GM12878 (cell line): Measurements from ENCODE around the gene SRRM3. TPM values are rescaled to one million over a fixed set of nuclear protein-coding genes. Genes with fewer than 3 reads are reported as not detected.

Experiments used
- ATAC-seq: fragments of 200-7000 bp; cut with Tn5 transposase; 3 replicates; pipeline ENCODE4 v1.9.1; 2020; ENCODE audit warnings: mild to moderate bottlenecking, moderate library complexity
- BruUV-seq: library from RNA; stranded (reverse); fragments of 400-500 nt; replicated peaks from 2 replicates; lab custom pipeline; 2021; lab: Mats Ljungman, UMichigan
- CTCF ChIA-PET: fragments of 300-600 bp; sonication (Branson Sonifier 250); formaldehyde crosslinking; extraction: SDS; loops from one replicate; lab custom pipeline; 2021; ENCODE audit warnings: inconsistent platforms; lab: Yijun Ruan, JAX
- POLR2A ChIA-PET: fragments of 350-600 bp; formaldehyde crosslinking; extraction: SDS; loops from one replicate; lab custom pipeline; 2021; ENCODE audit warnings: inconsistent platforms; lab: Charles Lee
- RAD21 ChIA-PET: fragments of 300-600 bp; sonication (Branson Sonifier 250); formaldehyde crosslinking; loops from one replicate; lab custom pipeline; 2023; ENCODE audit warnings: antibody characterized with exemption; ENCODE audit not compliant: unreplicated experiment; lab: Charles Lee
- SMC1A ChIA-PET: fragments of 300-600 bp; sonication (Branson Sonifier 250); formaldehyde crosslinking; loops from one replicate; lab custom pipeline; 2023; ENCODE audit not compliant: unreplicated experiment, uncharacterized antibody; lab: Charles Lee
- DNase-seq: peaks from one replicate; pipeline ENCODE4 v3.0.0-alpha.2; 2011; ENCODE audit warnings: low read depth, low spot score
- FAIRE-seq: peaks from 3 replicates; lab custom pipeline; 2011; peaks lifted over from hg19 to GRCh38; lab: Jason Lieb, UNC
- H2AFZ ChIP-seq: 2 replicates; pipeline ENCODE4 v1.6.0; 2011; ENCODE audit warnings: low read depth, low read length, control low read depth; ENCODE audit not compliant: control insufficient read depth
- H3K27ac ChIP-seq: 2 replicates; pipeline ENCODE4 v1.5.1; 2011; ENCODE audit warnings: control low read depth; ENCODE audit not compliant: control insufficient read depth, insufficient read depth
- H3K27me3 ChIP-seq, 2 experiments: replicated peaks in 1 of 2; 2 replicates each; pipeline versions ENCODE4 v1.6.0 to v1.6.1; 2011; ENCODE audit warnings: low read length in 1 of 2; ENCODE audit not compliant: control insufficient read depth in 2 of 2, insufficient read depth in 2 of 2
- H3K36me3 ChIP-seq, 2 experiments: 2 replicates each; pipeline ENCODE4 v1.5.1; 2011; ENCODE audit warnings: low read length in 1 of 2; ENCODE audit not compliant: control insufficient read depth in 2 of 2, insufficient read depth in 2 of 2
- H3K4me1 ChIP-seq: 2 replicates; pipeline ENCODE4 v1.6.1; 2011; ENCODE audit warnings: mild to moderate bottlenecking, low read length, moderate library complexity, mixed read lengths; ENCODE audit not compliant: control insufficient read depth, insufficient read depth
- H3K4me2 ChIP-seq: 2 replicates; pipeline ENCODE4 v1.6.0; 2011; ENCODE audit warnings: control low read depth; ENCODE audit not compliant: control insufficient read depth, insufficient read depth
- H3K4me3 ChIP-seq: fragments of 200-600 bp; sonication (generic); 2 replicates; pipeline ENCODE4 v1.5.1; 2016
- H3K79me2 ChIP-seq: 2 replicates; pipeline ENCODE4 v1.6.0; 2011; ENCODE audit warnings: low read length; ENCODE audit not compliant: control insufficient read depth, insufficient read depth
- H3K9ac ChIP-seq: 2 replicates; pipeline ENCODE4 v1.8.0; 2011; ENCODE audit warnings: low read length, control low read depth, mixed read lengths; ENCODE audit not compliant: control insufficient read depth, insufficient read depth
- H3K9me3 ChIP-seq: replicated peaks from 3 replicates; pipeline ENCODE4 v1.5.1; 2011; ENCODE audit warnings: mild to moderate bottlenecking, low read length; ENCODE audit not compliant: control insufficient read depth, insufficient read depth
- H4K20me1 ChIP-seq: 2 replicates; pipeline ENCODE4 v1.6.0; 2011; ENCODE audit not compliant: control insufficient read depth, insufficient read depth
- ATF2 ChIP-seq: IDR thresholded peaks from 2 replicates; pipeline ENCODE4 v1.6.1; 2012; ENCODE audit warnings: low read length, inconsistent platforms
- BACH1 ChIP-seq: fragments of 450-650 bp; IDR thresholded peaks from 2 replicates; pipeline ENCODE4 v1.6.1; 2017; ENCODE audit warnings: mild to moderate bottlenecking, borderline replicate concordance
- CBX3 ChIP-seq: fragments of 200-600 bp; sonication (generic); IDR thresholded peaks from 2 replicates; pipeline ENCODE4 v1.6.1; 2016; ENCODE audit warnings: low read depth, borderline replicate concordance
- E2F8 ChIP-seq: fragments of 450-650 bp; IDR thresholded peaks from 2 replicates; pipeline ENCODE4 v1.6.1; 2018; ENCODE audit warnings: mild to moderate bottlenecking, low read depth, moderate library complexity; ENCODE audit not compliant: partially characterized antibody
- HSF1 ChIP-seq: fragments of 150-350 bp; IDR thresholded peaks from 2 replicates; pipeline ENCODE4 v1.6.1; 2014; ENCODE audit warnings: mild to moderate bottlenecking, low read depth, low read length
- LARP7 ChIP-seq: fragments of 450-650 bp; IDR thresholded peaks from 2 replicates; pipeline ENCODE4 v1.6.1; 2017; ENCODE audit warnings: mild to moderate bottlenecking
- MLLT1 ChIP-seq: fragments of 450-650 bp; IDR thresholded peaks from 2 replicates; pipeline ENCODE4 v1.6.1; 2016; ENCODE audit warnings: mild to moderate bottlenecking
- RCOR1 ChIP-seq: conservative IDR thresholded peaks from 2 replicates; pipeline ENCODE4 v1.6.1; 2012; ENCODE audit warnings: low read depth, low read length, improper control_type of control experiment
- SPI1 ChIP-seq: IDR thresholded peaks from 2 replicates; pipeline ENCODE4 v1.6.1; 2011; ENCODE audit warnings: low read depth, mild to moderate bottlenecking, low read length, moderate library complexity, borderline replicate concordance; ENCODE audit not compliant: insufficient read depth
- ZNF24 ChIP-seq: fragments of 450-650 bp; IDR thresholded peaks from 2 replicates; pipeline ENCODE4 v1.6.1; 2017; ENCODE audit warnings: antibody characterized with exemption, mild to moderate bottlenecking
- ZNF687 ChIP-seq: fragments of 450-650 bp; IDR thresholded peaks from 2 replicates; pipeline ENCODE4 v1.6.1; 2017; ENCODE audit warnings: mild to moderate bottlenecking, moderate library complexity
- WGBS: methylation state at CpG from one replicate; pipeline ENCODE4 v1.1.6; 2016; ENCODE audit warnings: low lambda C conversion rate; ENCODE audit not compliant: insufficient replicate concordance, insufficient coverage; ENCODE audit errors: missing lambda C conversion rate; 5-methylcytosine and 5-hydroxymethylcytosine counted together
- in situ Hi-C: fragments of 300-500 bp; cut with MboI; formaldehyde crosslinking; loops from 9 replicates; pipeline ENCODE4 v1.14.3; 2018; ENCODE audit warnings: mixed read lengths
- intact Hi-C: fragments of 100-400 bp; cut with micrococcal nuclease; formaldehyde crosslinking; loops from one replicate; pipeline ENCODE4 v1.14.2; 2022; ENCODE audit not compliant: unreplicated experiment
- polyA plus RNA-seq, 11 experiments: library from polyadenylated mRNA; depleted of rRNA in 4 of 11; unstranded in 6 of 11; stranded (reverse) in 5 of 11; fragments of >200 nt; fragmentation: Nextera tagmentation in 4 of 11; fragmentation: Illumina TruSeq in 1 of 11; extraction: Ambion mirVana in 4 of 11; extraction: Trizol in 1 of 11; gene quantifications; 1 replicate in 1 of 11; 2 replicates in 10 of 11; pipeline versions ENCODE4 v1.2.1 to v1.2.3, GENCODE V29; 2011 to 2016; ENCODE audit warnings: inconsistent platforms in 2 of 11, missing spikeins in 2 of 11, low read depth in 1 of 11
- total RNA-seq, 4 experiments: library from RNA; depleted of rRNA in 3 of 4; stranded (reverse); fragments of >200 nt in 3 of 4; fragmentation: Illumina TruSeq in 1 of 4; extraction: Trizol in 1 of 4; gene quantifications; 2 replicates each; pipeline versions ENCODE4 v1.2.1 to v1.2.3, GENCODE V29; 2013 to 2021

SRRM3 gene
- total and polyA plus RNA-seq, 10 of the 15 experiments (the other 5 are each of a cell fraction or from before 2014, with no cell fraction given), result 0.03 to 0.15 (median 0.05) TPM; not detected in 6

GRCh38 chr7:76283254-76284159, 81.8 kb downstream of the SRRM3 start:
- Histone ChIP-seq H3K9me3 (no peaks in the 10 kb centered on the region), H3K4me2 (no peak overlapping the region), H3K4me3 (no peak overlapping the region), H3K4me1 (no peaks in the 10 kb centered on the region), H3K9ac (no peak overlapping the region), H3K27ac (no peak overlapping the region), H3K36me3 (no peaks in the 10 kb centered on the region), H4K20me1 (no peaks in the 10 kb centered on the region), H3K27me3 (peaks cover 4 to 7% of the 10 kb centered on the region in 2 experiments; a peak in 3 of 4 replicates), H3K79me2 (no peaks in the 10 kb centered on the region), H2AFZ (no peak overlapping the region)
- ATAC-seq (no peak), DNase-seq (no peak), FAIRE-seq (no peak)
- ChIA-PET CTCF (no interaction called here), POLR2A (no interaction called here), RAD21 (no interaction called here), SMC1A (no interaction called here)
- WGBS, result 39% methylated on average over 8 of the region's 17 CpGs
- BruUV-seq, result no TSS peak
- TF ChIP-seq SPI1 (no peak), ZNF24 (no peak), E2F8 (no peak), HSF1 (no peak), CBX3 (no peak), ZNF687 (no peak), ATF2 (no peak), BACH1 (no peak), RCOR1 (no peak), LARP7 (no peak), MLLT1 (no peak)
- intact Hi-C loops, result no loop called here
- in situ Hi-C loops, result no loop called here
